Endothelial cell of umbilical vein (primary cell): ENCODE results near the gene APOBEC3C. TPM values are rescaled to one million over a fixed set of nuclear protein-coding genes. Genes with fewer than 3 reads are reported as not detected.

Experiments
- BruUV-seq: library from RNA; stranded (reverse); fragments of 400-500 nt; replicated peaks from 2 replicates; lab custom pipeline; 2021; lab: Mats Ljungman, UMichigan
- CTCF ChIA-PET: fragments of 300-600, 350-600 bp; sonication (Branson Sonifier 250); formaldehyde crosslinking; loops from one replicate; lab custom pipeline; 2021; ENCODE audit warnings: antibody characterized with exemption, inconsistent platforms; lab: Charles Lee
- POLR2A ChIA-PET: fragments of 300-600, 350-600 bp; sonication (Branson Sonifier 250); formaldehyde crosslinking; loops from one replicate; lab custom pipeline; 2021; ENCODE audit warnings: antibody characterized with exemption, inconsistent platforms; lab: Charles Lee
- DNase-seq: peaks from one replicate; pipeline ENCODE4 v3.0.0-alpha.2; 2011; ENCODE audit warnings: low read depth, low spot score
- FAIRE-seq: peaks from 2 replicates; lab custom pipeline; 2011; peaks lifted over from hg19 to GRCh38; lab: Jason Lieb, UNC
- H2AFZ ChIP-seq: 2 replicates; pipeline ENCODE4 v1.6.0; 2012; ENCODE audit warnings: low read depth, low read length, control low read depth, inconsistent platforms
- H3K27ac ChIP-seq: 2 replicates; pipeline ENCODE4 v1.5.1; 2011; ENCODE audit warnings: low read depth, mild to moderate bottlenecking, control low read depth, low read length, moderate library complexity; ENCODE audit not compliant: insufficient read depth
- H3K27me3 ChIP-seq, 2 experiments: 2 replicates each; pipeline versions ENCODE4 v1.6.0 to v1.6.1; 2011; ENCODE audit warnings: low read length in 2 of 2, mixed read lengths in 1 of 2; ENCODE audit not compliant: control insufficient read depth in 2 of 2, insufficient read depth in 2 of 2
- H3K36me3 ChIP-seq, 2 experiments: 2 replicates in 1 of 2; 3 replicates in 1 of 2; pipeline ENCODE4 v1.5.1; 2011; ENCODE audit warnings: low read length in 2 of 2, mild to moderate bottlenecking in 1 of 2, moderate library complexity in 1 of 2; ENCODE audit not compliant: control insufficient read depth in 2 of 2, insufficient read depth in 2 of 2; ENCODE audit errors: extremely low read depth in 1 of 2
- H3K4me1 ChIP-seq: 3 replicates; pipeline ENCODE4 v1.5.1; 2011; ENCODE audit warnings: mild to moderate bottlenecking, low read length; ENCODE audit not compliant: control insufficient read depth, insufficient read depth; ENCODE audit errors: extremely low read depth
- H3K4me2 ChIP-seq: 2 replicates; pipeline ENCODE4 v1.6.1; 2011; ENCODE audit warnings: low read length, control low read depth, mixed read lengths; ENCODE audit not compliant: insufficient read depth
- H3K4me3 ChIP-seq, 3 experiments: fragments of 200-600 bp in 1 of 3; sonication (generic), shearing (Covaris generic) in 1 of 3; replicated peaks in 1 of 3; 2 replicates each; pipeline ENCODE4 v1.5.1; 2011 to 2016; ENCODE audit warnings: control low read depth in 3 of 3, low read length in 3 of 3, mild to moderate bottlenecking in 2 of 3, inconsistent platforms in 1 of 3, low read depth in 1 of 3, moderate library complexity in 1 of 3; ENCODE audit not compliant: insufficient read depth in 1 of 3
- H3K79me2 ChIP-seq: 2 replicates; pipeline ENCODE4 v1.6.0; 2012; ENCODE audit warnings: low read length, inconsistent platforms; ENCODE audit not compliant: control insufficient read depth, insufficient read depth
- H3K9ac ChIP-seq: replicated peaks from 2 replicates; pipeline ENCODE3; 2011; ENCODE audit warnings: low read length, control low read depth; ENCODE audit not compliant: insufficient read depth; ENCODE audit errors: extremely low read depth
- H3K9me1 ChIP-seq: replicated peaks from 3 replicates; pipeline ENCODE4 v1.6.0; 2011; ENCODE audit warnings: mild to moderate bottlenecking, low read length; ENCODE audit not compliant: control insufficient read depth, insufficient read depth; ENCODE audit errors: extremely low read depth
- H3K9me3 ChIP-seq: replicated peaks from 2 replicates; pipeline ENCODE4 v1.5.1; 2012; ENCODE audit warnings: low read length, inconsistent platforms; ENCODE audit not compliant: control insufficient read depth, insufficient read depth
- H4K20me1 ChIP-seq: replicated peaks from 2 replicates; pipeline ENCODE3; 2011; ENCODE audit warnings: mild to moderate bottlenecking, low read length; ENCODE audit not compliant: control insufficient read depth, insufficient read depth; ENCODE audit errors: extremely low read depth
- CTCF ChIP-seq, 2 donors: IDR thresholded peaks; 1 replicate in 1 of 2; 2 replicates in 1 of 2; pipeline ENCODE4 v1.5.1; 2011; ENCODE audit warnings: low read length in 2 of 2, mild to moderate bottlenecking in 2 of 2, moderate library complexity in 2 of 2, control low read depth in 1 of 2, inconsistent platforms in 1 of 2, low read depth in 1 of 2; ENCODE audit not compliant: insufficient read depth in 1 of 2; ENCODE audit errors: extremely low read depth in 1 of 2
- EZH2 ChIP-seq: IDR thresholded peaks from 2 replicates; pipeline ENCODE4 v1.6.1; 2012; ENCODE audit warnings: borderline replicate concordance, low read depth, mild to moderate bottlenecking, moderate library complexity, low read length, inconsistent platforms; ENCODE audit not compliant: severe bottlenecking
- FOS ChIP-seq: IDR thresholded peaks from 2 replicates; pipeline ENCODE4 v1.6.1; 2011; ENCODE audit warnings: mild to moderate bottlenecking, low read length, moderate library complexity, borderline replicate concordance; ENCODE audit not compliant: insufficient read depth
- GATA2 ChIP-seq: IDR thresholded peaks from 2 replicates; pipeline ENCODE4 v1.7.0; 2011; ENCODE audit warnings: low read depth, mild to moderate bottlenecking, moderate library complexity, mixed read lengths, low read length; ENCODE audit not compliant: insufficient read length, insufficient read depth
- JUN ChIP-seq: IDR thresholded peaks from 2 replicates; pipeline ENCODE4 v1.6.1; 2011; ENCODE audit warnings: borderline replicate concordance, low read depth; ENCODE audit not compliant: insufficient read length, insufficient read depth
- MYC ChIP-seq: IDR thresholded peaks from one replicate; pipeline ENCODE4 v1.6.1; 2011; ENCODE audit warnings: mild to moderate bottlenecking, low read depth, low read length
- POLR2A ChIP-seq: IDR thresholded peaks from 2 replicates; pipeline ENCODE4 v1.6.1; 2012; ENCODE audit warnings: low read depth, mild to moderate bottlenecking, control low read depth, low read length
- POLR2AphosphoS5 ChIP-seq: IDR thresholded peaks from 2 replicates; pipeline ENCODE4 v1.6.1; 2012; ENCODE audit warnings: low read depth, mild to moderate bottlenecking, control low read depth, low read length, moderate library complexity; ENCODE audit not compliant: insufficient read depth
- dilution Hi-C: fragments of 300-500 bp; cut with MboI; formaldehyde crosslinking; loops from one replicate; pipeline ENCODE4 v1.15.0; 2019; ENCODE audit warnings: low sequenced_read_pairs; ENCODE audit not compliant: extremely low pct_ligation_motif_present
- intact Hi-C: fragments of 100-400 bp; cut with micrococcal nuclease; formaldehyde crosslinking; loops from one replicate; pipeline ENCODE4 v1.10.0; 2022
- polyA plus RNA-seq, 4 experiments: library from polyadenylated mRNA; depleted of rRNA in 3 of 4; stranded (reverse) in 3 of 4; unstranded in 1 of 4; fragments of >200 nt; gene quantifications; 2 replicates each; pipeline versions ENCODE4 v1.2.1 to v1.2.3, GENCODE V29; 2011 to 2012; ENCODE audit warnings: missing spikeins in 1 of 4
- total RNA-seq: library from RNA; stranded (reverse); gene quantifications from 2 replicates; pipeline ENCODE4 v1.2.3, GENCODE V29; 2021
- TF ChIP-seq, protein P1 (sequence below): IDR thresholded peaks from 2 replicates; pipeline ENCODE4 v1.6.1; 2011; ENCODE audit not compliant: insufficient read depth, insufficient read length

The APOBEC3C gene
- total and polyA plus RNA-seq, 2 donors (not counting 3 experiments of a cell fraction or from before 2014, with no cell fraction given): 7.6 to 10.6 TPM

- no peak overlapping the region for H2AFZ ChIP-seq
- intact Hi-C loops: no loop called here
- H3K4me2 ChIP-seq: no peak overlapping the region
- FAIRE-seq (no peak), DNase-seq (no peak)
- H3K9me3 ChIP-seq: no peaks in the 10 kb centered on the region
- TF ChIP-seq CTCF (IDR thresholded peaks at IDR 0.05; ENCODE audit: extremely low read depth in 1 of 2, insufficient read depth in 1 of 2, low read depth in 1 of 2, low read length in 2 of 2): no peak
- no peak for TF ChIP-seq GATA2
- no peak for TF ChIP-seq POLR2AphosphoS5
- no peak for TF ChIP-seq MYC
- no peak for TF ChIP-seq POLR2A
- TF ChIP-seq EZH2: no peak
- TF ChIP-seq FOS: no peak
- TF ChIP-seq, protein P1, sequence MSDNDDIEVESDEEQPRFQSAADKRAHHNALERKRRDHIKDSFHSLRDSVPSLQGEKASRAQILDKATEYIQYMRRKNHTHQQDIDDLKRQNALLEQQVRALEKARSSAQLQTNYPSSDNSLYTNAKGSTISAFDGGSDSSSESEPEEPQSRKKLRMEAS: no peak
- no peak for TF ChIP-seq JUN
- H4K20me1 ChIP-seq: no peaks in the 10 kb centered on the region
- H3K27ac ChIP-seq: no peak overlapping the region
- peaks cover 0 to 6% of the 10 kb centered on the region in 2 experiments for H3K27me3 ChIP-seq
- no peak overlapping the region for H3K4me3 ChIP-seq
- H3K9me1 ChIP-seq: no peaks in the 10 kb centered on the region
- no peaks in the 10 kb centered on the region for H3K4me1 ChIP-seq
- H3K9ac ChIP-seq: no peak overlapping the region
- H3K36me3 ChIP-seq: no peaks in the 10 kb centered on the region
- dilution Hi-C loops: no loop called here
- no TSS peak for BruUV-seq
- POLR2A ChIA-PET: no interaction called here
- no peaks in the 10 kb centered on the region for H3K79me2 ChIP-seq
- CTCF ChIA-PET: interaction anchor here (1.9 kb wide), 1 partner anchor 227 kb away, joined by 6 read pairs; no protein-coding TSS in a partner anchor
Measured at GRCh38 chr22:38996105-38996504, 18.0 kb upstream of the APOBEC3C start.
